HUDEP-2 (cell line): ENCODE results near the gene MRLN.

Experiments
- DNase-seq, 76 experiments: peaks; one replicate each; lab custom pipeline; 2025; ENCODE audit not compliant: unreplicated experiment in 76 of 76; lab: John Stamatoyannopoulos, UW

The MRLN gene

DNA sequence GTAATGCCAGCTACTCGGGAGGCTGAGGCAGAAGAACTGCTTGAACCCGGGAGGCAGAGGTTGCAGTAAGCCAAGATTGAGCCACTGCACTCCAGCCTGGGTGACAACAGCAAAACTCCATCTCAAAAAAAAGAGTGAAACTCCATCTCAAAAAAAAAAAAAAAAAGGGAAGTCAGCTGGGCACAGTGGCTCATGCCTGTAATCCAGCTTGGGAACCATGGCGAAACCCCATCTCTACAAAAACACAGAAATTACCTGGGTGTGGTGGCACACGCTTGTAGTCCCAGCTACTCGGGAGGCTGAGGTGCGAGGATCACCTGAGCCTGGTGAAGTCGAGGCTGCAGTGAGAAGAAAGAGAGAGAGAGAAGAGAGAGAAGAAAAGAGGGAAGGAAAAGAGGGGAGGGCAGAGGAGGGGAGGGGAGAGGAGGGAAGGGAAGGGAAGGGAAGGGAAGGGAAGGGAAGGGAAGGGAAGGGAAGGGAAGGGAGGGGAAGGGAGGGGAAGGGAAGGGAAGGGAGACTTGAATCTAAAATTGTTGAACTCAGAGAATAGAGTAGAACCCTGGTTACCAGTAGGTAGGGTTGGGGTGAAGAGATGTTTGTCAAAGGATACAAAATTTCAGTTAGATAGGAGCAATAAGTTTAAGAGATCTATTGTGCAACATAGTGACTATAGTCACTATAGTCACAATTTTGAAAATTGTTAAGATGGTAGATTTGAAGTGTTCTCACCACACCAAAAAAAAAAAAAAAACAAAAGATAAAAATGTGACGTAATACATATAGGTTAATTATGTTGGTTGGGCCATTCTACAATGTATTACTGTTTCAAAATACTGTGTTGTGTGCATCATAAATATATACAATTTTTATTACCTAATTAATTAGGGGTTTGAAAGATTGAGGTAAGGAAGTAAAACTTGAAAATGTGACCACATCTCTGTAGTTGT is 46.1 kb downstream of the MRLN start:
- DNase-seq = no peak

- DNase-seq = no peak
Observed at GRCh38 chr10:59705931-59706330, 47.3 kb downstream of the MRLN start.

GRCh38 chr10:59704630-59705029 is 48.6 kb downstream of the MRLN start:
- no peak for DNase-seq

DNA sequence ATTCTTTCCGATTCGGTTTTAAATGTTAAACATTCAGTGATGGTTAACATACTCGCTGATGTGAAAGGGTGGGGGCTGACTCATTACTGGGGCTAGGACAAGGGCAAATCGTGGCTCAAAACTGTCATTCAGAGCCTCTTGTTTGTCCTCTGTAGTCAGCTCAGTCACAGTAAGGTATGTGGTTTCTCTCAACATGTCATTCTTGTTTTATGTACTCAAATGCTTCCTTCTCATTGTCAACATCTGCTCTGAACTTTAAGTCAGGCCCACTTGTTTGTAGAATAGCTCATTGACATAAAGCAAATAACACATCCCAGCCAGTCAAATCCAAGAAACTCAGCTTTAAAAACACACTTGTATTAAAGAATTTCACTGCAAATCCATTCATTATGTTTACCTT is 50.9 kb downstream of the MRLN start:
- no peak for DNase-seq

DNA sequence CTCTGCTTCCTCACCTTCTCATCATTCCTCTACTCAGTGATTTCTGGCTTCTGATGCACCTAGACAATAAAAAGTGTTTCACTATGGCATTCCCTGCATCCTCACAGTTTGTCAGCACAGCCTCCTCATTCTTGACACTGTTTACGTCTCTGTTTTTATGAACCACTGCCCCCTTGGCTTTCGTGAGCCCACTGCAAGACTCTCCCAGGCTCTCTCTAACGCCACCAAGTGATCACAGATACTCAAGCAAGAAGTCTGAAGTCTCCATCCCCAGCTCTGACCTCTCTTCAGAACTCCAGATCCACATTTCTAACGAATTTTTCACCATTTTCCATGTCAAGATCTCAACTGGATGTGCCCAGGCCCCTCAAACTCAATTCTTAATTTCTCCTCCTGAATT is 52.5 kb downstream of the MRLN start:
- no peak for DNase-seq

- DNase-seq = no peak
Observed at GRCh38 chr10:59698326-59698725, 54.9 kb downstream of the MRLN start.

DNA sequence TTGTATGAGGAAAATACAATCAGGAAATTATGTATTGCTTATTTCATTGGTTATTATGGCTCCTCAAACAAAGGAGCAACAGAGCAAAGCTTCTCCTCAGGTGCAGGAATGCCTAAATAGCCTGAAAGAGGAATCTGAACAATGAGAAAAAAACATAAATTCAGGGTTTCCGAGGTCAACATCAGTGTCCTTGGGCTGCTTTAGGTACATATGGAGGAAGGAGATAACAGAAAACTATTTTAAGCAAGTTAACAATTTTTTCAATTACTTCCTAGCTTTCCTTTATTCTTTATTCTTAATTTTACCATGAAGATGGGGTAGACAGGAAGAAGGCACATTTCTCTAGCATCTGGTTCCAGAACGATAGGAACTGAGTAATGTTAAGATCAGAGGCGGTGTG is 57.6 kb downstream of the MRLN start:
- no peak for DNase-seq

GRCh38 chr10:59694936-59695335 is 58.3 kb downstream of the MRLN start:
- DNase-seq = no peak

- no peak for DNase-seq
Observed at GRCh38 chr10:59692113-59692512, 61.1 kb downstream of the MRLN start.

DNA sequence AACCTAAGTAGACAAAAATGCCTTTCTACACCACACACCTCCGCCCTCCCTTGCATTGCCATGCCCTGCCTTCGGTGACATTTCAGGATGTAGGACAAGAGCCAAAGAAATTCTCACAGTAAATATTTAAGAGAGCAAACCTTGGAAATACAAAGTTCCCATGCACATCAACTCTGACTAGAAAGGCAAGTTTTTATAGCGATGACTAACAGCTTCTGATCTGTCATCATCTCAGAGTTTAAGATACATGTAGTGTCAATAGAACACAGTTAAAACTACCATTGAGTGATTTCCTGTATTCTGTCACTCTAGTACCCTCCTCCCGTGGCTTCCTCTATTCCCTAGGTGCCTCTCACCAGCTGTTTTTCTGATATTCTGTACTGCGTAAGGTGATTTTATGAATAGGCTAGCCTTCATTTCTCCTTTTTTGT is 64.3 kb downstream of the MRLN start:
- DNase-seq = no peak

DNA sequence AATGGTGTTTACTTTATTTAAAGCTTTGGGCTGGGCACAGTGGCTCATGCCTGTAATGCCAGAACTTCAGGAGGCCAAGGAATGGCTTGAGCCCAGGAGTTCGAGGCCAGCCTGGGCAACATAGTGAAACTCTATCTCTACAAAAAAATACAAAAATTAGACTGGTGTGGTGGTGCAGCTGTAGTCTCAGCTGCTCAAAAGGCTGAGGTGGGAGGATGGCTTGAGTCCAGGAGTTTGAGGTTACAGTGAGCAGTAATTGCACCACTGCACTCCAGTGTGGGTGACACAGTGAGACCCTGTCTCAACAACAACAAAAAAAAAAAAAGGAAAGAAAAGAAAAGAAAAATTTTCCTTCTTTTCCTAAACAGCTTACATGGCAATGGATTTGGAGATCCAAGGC is 65.6 kb downstream of the MRLN start:
- no peak for DNase-seq
